ENCODE results near the gene LRRK1. TPM values are rescaled to one million over a fixed set of nuclear protein-coding genes. Genes with fewer than 3 reads are reported as not detected.

The LRRK1 gene
- total RNA-seq, 2 experiments from 2014 or later: 0.40 to 0.45 TPM

DNA sequence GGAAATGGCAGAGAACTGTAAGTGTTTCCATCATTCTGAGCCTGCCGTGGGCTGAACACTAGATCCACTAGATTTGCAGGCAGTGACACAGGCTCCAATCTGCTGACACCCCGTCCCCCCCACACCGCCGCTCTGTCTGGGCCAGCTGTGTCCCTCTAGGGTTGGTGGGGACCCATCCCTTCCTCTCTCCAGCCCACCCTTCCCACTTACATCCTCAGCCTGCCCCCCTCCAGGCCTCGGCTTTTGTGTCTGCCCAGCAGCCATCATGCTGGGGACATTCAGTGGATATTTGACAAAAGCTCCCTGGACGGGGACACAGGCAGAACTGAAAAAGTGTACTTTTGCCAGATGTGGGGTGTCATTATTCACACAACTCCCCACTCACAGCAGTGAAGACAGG, 10.7 kb upstream of the LRRK1 start:
- H3K27me3 Mint-ChIP-seq: peaks cover 22% of the 10 kb centered on the region
- DNase-seq: no peak
- no peaks in the 10 kb centered on the region for H3K9me3 Mint-ChIP-seq
- ChIA-PET POLR2A (no interaction called here), CTCF (interaction anchor here (1.2 kb wide), 1 partner anchor 10 kb away, joined by 4 read pairs; no protein-coding TSS in a partner anchor)
- no peaks in the 10 kb centered on the region for H3K4me1 Mint-ChIP-seq
- H3K4me3 Mint-ChIP-seq: no peak overlapping the region
- no peaks in the 10 kb centered on the region for H3K36me3 Mint-ChIP-seq (ENCODE audit: low read depth)
- H3K27ac Mint-ChIP-seq: no peak overlapping the region

DNA sequence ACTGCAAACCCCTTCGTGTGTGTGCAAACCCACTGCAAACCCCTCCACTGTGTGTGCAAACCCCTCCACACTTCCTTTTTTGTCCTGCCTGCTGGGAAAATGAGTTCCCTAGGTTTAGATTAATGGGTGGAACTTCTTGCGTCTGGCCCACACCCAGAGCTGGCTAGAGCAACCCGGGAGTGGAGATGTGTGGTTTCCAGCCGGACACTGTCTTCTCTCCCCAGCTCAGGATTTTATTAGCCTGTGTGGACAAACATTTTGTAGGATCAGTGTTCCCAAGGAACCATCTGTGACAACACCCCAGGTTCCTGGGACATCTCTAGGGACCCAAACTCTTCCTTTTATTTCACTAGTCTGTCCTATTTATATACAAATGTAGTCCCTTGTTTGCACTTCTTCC, 9.6 kb upstream of the LRRK1 start:
- H3K4me1 Mint-ChIP-seq: no peaks in the 10 kb centered on the region
- POLR2A ChIA-PET: no interaction called here
- H3K9me3 Mint-ChIP-seq: no peaks in the 10 kb centered on the region
- no peak overlapping the region for H3K27ac Mint-ChIP-seq
- peaks cover 25% of the 10 kb centered on the region for H3K27me3 Mint-ChIP-seq
- no peaks in the 10 kb centered on the region for H3K36me3 Mint-ChIP-seq (ENCODE audit: low read depth)
- no peak overlapping the region for H3K4me3 Mint-ChIP-seq
- CTCF ChIA-PET: interaction anchor here (0.5 kb wide), 1 partner anchor 439 kb away, joined by 3 read pairs; no protein-coding TSS in a partner anchor
- DNase-seq: no peak

DNA sequence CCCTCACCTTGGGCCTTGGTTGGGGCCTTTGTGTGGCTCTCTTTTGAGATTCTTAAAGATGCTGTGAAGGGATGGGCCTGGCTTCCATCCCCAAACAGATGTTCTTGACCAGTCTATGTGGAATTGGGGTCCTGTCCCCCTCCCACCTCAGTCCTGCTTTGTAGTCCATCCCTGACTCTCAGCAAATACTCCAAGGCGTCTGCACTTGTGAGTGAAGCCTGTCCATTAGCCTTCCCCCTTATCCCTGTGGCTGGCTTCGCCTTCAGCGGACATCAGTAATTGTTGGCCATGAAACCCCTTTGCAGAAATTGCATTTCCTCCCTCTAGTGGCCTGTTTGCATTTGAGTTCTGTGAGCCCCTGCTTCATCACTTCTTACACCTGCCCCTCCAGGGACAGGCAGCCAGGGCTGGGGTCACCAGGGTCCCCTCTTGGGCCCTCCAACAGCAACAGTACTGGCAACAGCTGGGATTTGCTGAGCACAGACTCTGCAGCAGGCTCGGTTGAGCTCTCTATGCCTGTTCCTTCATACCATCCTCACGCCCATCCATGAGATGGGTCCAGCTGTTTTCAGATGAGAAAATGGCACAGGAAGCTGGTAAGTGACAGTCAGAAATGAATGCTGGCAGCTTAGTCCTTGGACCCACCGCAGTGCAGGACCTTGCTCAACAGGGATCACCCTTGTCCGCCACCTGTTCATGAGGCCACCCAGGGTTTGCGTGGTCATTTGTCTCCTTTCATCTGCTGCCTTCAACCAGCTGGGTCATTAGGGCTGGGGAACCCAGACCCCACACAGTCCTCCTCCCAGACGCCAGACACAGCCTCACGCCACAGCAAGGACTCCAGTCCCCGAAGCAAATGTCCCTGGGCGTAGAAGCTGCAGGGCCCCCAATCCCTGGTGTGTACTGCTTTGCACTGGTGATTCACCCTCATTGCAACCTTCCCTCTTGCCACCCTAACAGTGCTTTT, 8.9 kb upstream of the LRRK1 start:
- H3K4me1 Mint-ChIP-seq: no peaks in the 10 kb centered on the region
- peaks cover 26% of the 10 kb centered on the region for H3K27me3 Mint-ChIP-seq
- no peaks in the 10 kb centered on the region for H3K9me3 Mint-ChIP-seq
- H3K4me3 Mint-ChIP-seq: no peak overlapping the region
- no peak for DNase-seq
- H3K27ac Mint-ChIP-seq: no peak overlapping the region
- POLR2A ChIA-PET: no interaction called here
- no peaks in the 10 kb centered on the region for H3K36me3 Mint-ChIP-seq (ENCODE audit: low read depth)
- CTCF ChIA-PET: interaction anchor here (0.5 to 1.7 kb wide), 4 partner anchors 17 to 439 kb away, joined by 3 to 5 read pairs (median 4); no protein-coding TSS in a partner anchor

DNA sequence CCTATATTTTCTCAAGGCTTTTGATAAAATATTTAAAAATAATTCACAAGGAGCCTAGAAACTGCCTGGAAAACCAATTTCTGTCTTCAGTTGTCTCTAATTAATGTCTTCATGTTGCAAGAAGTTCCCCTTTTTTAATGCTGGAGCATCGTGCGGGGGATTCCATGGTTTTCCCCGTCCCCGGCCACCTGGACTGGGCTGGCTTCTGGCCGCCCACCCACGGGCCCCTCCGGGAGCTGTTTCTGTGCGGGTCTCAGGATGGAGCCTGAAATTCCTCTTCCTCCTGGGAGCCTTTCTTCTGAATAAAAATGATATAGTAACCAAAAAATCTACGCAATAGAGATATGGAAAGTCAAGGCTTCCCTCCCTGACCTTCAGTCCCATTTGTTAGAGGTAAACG, 8.1 kb upstream of the LRRK1 start:
- no peaks in the 10 kb centered on the region for H3K36me3 Mint-ChIP-seq (ENCODE audit: low read depth)
- H3K27ac Mint-ChIP-seq: no peak overlapping the region
- POLR2A ChIA-PET: no interaction called here
- no peak overlapping the region for H3K4me3 Mint-ChIP-seq
- CTCF ChIA-PET: interaction anchor here (1.7 kb wide), 1 partner anchor 17 kb away, joined by 3 read pairs; no protein-coding TSS in a partner anchor
- H3K4me1 Mint-ChIP-seq: no peaks in the 10 kb centered on the region
- no peaks in the 10 kb centered on the region for H3K9me3 Mint-ChIP-seq
- H3K27me3 Mint-ChIP-seq: peaks cover 31% of the 10 kb centered on the region
- no peak for DNase-seq

DNA sequence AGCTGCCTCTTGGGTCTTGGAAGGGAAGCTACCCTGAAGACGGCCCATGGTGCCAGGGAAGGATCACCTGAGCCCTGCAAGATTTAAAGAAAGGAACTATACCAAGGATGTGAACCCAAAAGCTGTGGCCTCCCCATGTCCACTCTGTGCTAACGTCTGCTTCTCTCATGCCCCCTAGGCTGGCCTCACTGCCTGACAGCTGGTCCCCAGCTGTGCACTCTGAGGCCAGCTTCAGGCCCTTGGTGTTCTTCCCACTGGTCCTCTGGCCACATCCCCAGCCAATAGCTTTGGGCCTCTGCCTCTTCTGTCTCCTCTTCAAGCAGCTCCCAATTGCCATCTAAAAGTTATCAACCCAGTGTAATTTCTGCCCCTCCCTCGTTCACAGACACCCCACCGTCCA, 5.2 kb upstream of the LRRK1 start:
- peaks cover 6% of the 10 kb centered on the region for H3K4me1 Mint-ChIP-seq
- no peaks in the 10 kb centered on the region for H3K36me3 Mint-ChIP-seq (ENCODE audit: low read depth)
- CTCF ChIA-PET: interaction anchor here (0.6 kb wide), 1 partner anchor 669 kb away, joined by 3 read pairs; no protein-coding TSS in a partner anchor
- DNase-seq: no peak
- POLR2A ChIA-PET: no interaction called here
- no peak overlapping the region for H3K27ac Mint-ChIP-seq
- no peaks in the 10 kb centered on the region for H3K9me3 Mint-ChIP-seq
- H3K27me3 Mint-ChIP-seq: peaks cover 48% of the 10 kb centered on the region
- H3K4me3 Mint-ChIP-seq: no peak overlapping the region

DNA sequence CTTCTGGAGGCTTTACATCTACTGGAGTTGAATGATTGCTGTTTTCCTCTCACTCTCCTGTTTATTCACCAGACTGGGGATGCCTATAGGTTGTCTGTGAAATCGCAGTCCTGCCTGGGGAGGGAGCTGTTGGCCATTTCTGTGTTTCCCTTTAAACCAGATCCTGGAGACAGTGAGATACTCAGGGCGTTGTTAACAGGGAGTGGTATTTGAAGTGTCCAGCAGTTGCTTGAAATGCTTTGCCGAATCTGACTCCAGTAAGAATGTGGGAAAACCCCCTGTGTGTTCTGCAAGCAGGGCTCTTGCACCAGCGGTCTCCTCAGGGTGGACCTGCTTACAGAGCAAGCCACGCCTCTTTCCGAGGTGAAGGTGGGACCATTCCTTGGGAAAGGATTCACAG, 4.3 kb upstream of the LRRK1 start:
- peaks cover 49% of the 10 kb centered on the region for H3K27me3 Mint-ChIP-seq

DNA sequence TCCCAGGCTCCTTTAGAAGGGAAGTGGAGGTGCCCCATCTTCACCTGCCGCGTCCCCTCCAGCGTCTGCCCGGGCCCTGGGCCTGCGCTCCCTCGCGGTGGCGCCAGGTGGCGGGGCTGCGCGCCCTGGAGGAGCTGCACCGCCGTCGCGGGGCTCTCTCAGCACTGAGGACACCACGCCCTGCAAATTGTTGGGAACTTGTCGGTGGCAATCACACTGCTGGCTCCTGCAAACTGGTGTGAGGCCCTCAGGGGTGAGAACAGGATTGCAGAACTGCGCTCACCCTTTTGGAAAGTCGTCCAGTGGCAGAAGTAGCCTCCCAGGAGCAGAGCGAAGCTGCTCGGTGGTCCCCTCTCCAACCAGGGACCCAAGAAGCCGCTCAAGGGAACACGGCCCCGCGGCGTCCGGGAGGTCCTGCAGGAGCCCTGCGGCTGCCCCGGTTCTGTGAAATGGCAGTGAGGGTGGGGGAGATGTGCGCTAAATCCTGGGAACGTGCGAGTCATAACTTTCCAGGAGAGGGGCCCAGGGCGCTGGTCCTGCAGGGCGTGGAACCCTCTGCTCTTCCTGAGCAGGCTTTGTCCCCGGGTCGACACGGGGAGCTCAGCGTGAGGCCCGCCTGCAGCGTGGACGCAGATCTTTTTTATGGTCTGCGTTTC, 995 bp upstream of the LRRK1 start:
- Mint-ChIP-seq H3K27ac (no peak overlapping the region), H3K4me3 (peak overlapping the region; percentile 50), H3K36me3 (ENCODE audit: low read depth) (no peaks in the 10 kb centered on the region), H3K27me3 (peaks cover 69% of the 10 kb centered on the region), H3K4me1 (peaks cover 18% of the 10 kb centered on the region), H3K9me3 (no peaks in the 10 kb centered on the region)
- ChIA-PET POLR2A (no interaction called here), CTCF (interaction anchor here (0.6 to 3.0 kb wide), 20 partner anchors 10 to 572 kb away, joined by 3 to 39 read pairs (median 3); no protein-coding TSS in a partner anchor)
- DNase-seq: peak; percentile 65

More for the DNA sequence above, 4.3 kb upstream of the LRRK1 start:
- peaks cover 6% of the 10 kb centered on the region for H3K4me1 Mint-ChIP-seq
- H3K9me3 Mint-ChIP-seq: no peaks in the 10 kb centered on the region
- ChIA-PET CTCF (interaction anchor here (0.9 to 1.2 kb wide), 3 partner anchors 9 to 565 kb away, joined by 3 read pairs; no protein-coding TSS in a partner anchor), POLR2A (no interaction called here)
- no peak overlapping the region for H3K27ac Mint-ChIP-seq
- H3K4me3 Mint-ChIP-seq: no peak overlapping the region
- no peak for DNase-seq
- H3K36me3 Mint-ChIP-seq (ENCODE audit: low read depth): no peaks in the 10 kb centered on the region

DNA sequence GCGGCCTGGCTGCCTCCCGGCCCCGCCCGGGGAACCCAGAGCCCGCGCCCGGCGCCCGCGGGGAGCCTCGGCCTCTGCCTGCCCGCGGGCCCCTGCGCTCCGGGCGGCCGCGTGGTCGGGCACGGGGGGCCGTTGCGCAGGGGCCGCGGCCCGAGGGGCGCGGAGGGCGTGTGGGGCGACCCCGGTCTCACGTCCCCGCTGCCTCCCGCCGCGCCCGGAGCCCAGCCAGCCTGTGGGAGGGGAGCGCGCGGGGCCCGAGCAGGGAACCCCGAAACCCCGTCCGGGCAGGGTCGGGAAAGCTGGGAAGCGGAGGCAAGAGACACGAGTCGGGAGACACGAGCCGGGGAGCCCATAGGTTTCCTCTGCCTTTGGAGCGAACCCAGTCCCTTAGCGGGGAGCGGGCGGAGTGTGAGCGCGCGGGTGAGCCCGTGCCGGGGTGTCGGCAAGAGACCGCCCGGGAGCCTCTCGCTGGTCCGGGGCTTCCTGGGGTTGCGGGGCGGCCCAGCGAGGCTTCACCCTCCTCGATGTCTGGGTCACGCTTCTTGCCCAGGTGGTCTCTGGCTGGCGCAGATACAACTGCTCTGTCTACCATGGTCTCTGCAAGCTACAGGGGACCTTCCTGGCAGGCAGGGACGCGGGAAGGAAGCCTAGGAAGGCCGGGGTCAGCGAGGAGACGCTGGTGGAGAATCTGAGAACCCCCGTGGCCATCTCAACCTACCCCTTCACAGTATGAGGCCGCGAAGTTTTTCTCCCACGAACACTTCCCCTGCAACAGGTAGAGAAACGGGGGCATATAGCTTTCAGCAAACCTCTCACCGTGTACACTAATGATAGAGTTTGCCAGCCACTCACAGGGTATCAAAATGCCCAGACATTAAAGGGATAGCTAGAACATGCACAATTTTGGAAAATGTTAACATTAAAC, 586 bp downstream of the LRRK1 start:
- Mint-ChIP-seq H3K9me3 (no peaks in the 10 kb centered on the region), H3K4me1 (peaks cover 18% of the 10 kb centered on the region), H3K36me3 (ENCODE audit: low read depth) (no peaks in the 10 kb centered on the region), H3K27me3 (peaks cover 67% of the 10 kb centered on the region), H3K27ac (no peak overlapping the region), H3K4me3 (peak overlapping the region; percentile 58)
- ChIA-PET CTCF (interaction anchor here (1.4 kb wide), 1 partner anchor 24 kb away, joined by 3 read pairs; no protein-coding TSS in a partner anchor), POLR2A (no interaction called here)
- no peak for DNase-seq

DNA sequence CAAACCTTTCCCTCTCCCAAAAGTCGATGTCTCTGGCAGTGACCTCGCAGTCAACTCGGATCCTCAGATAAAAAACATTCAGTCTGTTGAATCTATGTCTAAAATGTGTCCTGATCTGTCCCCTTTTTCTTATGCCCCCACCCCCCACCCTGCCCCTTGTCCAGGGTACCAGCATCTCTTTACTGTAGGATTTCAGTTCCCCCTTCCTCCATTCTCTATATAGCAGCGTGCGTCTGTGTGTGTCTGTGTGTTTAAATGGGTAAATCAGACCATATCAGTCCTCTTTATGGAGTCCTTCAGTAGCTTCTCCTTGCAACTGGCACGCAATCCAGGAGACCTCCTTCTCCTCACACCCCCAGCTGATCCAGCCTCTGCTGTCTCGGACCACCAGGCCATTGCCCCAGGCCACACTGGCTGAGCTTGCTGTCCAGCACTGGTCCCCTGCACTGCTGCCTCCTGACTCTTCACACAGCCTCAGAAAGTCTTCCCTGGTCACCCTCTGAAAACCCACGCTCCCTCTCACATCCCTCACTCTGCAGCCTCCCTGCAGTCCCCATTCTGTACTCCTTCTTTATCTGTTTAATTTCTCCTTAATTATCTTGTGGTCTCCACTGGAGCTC, 1.5 kb downstream of the LRRK1 start:
- POLR2A ChIA-PET: no interaction called here
- no peak overlapping the region for H3K27ac Mint-ChIP-seq
- H3K36me3 Mint-ChIP-seq (ENCODE audit: low read depth): no peaks in the 10 kb centered on the region
- DNase-seq: no peak
- peak overlapping the region; percentile 58 for H3K4me3 Mint-ChIP-seq
- H3K27me3 Mint-ChIP-seq: peaks cover 62% of the 10 kb centered on the region
- H3K9me3 Mint-ChIP-seq: no peaks in the 10 kb centered on the region
- CTCF ChIA-PET: interaction anchor here (1.4 kb wide), 2 partner anchors 24 to 87 kb away, joined by 3 read pairs; no protein-coding TSS in a partner anchor
- H3K4me1 Mint-ChIP-seq: peaks cover 18% of the 10 kb centered on the region

DNA sequence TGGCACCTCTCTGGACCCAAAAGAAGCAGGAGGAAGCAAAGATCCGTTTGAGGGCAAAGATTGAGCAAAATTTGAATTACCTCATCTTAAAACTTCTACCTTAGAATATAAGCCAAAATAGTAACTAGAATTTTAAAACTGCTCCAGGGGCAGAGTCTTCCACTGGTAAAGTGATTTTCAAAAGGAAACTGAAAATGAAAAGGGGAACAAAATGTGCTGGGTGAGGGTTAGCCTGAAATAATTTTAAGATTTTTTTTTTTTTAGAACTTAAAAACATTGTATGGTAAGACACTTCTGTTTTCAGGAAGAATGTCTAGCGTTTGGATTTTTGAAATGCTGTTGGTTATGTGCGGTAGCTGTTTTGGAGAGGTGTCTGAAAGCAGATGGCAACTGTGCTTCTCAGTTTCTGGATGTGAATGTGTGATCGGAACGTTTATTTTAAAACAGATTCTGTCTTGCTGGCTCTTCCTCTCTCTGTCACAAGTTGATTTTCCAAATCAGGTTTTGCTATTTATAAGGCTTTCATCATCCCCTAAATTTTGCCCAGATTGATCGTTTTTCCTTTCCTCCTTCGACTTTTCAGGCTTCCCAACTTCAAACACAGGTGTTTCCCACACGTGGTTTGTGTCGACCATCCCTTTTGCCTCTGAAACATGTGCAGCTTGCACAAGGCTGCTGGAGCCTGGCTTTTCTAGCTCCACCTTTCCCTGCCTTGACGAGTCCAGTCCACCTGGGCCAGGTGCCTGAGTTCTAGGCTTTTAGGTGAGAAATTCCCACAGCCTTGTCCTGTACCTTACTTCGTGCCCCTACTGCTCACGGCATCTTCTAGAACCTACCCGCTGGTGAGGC, 3.3 kb downstream of the LRRK1 start:
- DNase-seq: no peak
- ChIA-PET POLR2A (no interaction called here), CTCF (no interaction called here)
- Mint-ChIP-seq H3K4me1 (peaks cover 18% of the 10 kb centered on the region), H3K4me3 (peak overlapping the region; percentile 12), H3K27me3 (peaks cover 49% of the 10 kb centered on the region), H3K36me3 (ENCODE audit: low read depth) (no peaks in the 10 kb centered on the region), H3K27ac (no peak overlapping the region), H3K9me3 (no peaks in the 10 kb centered on the region)

DNA sequence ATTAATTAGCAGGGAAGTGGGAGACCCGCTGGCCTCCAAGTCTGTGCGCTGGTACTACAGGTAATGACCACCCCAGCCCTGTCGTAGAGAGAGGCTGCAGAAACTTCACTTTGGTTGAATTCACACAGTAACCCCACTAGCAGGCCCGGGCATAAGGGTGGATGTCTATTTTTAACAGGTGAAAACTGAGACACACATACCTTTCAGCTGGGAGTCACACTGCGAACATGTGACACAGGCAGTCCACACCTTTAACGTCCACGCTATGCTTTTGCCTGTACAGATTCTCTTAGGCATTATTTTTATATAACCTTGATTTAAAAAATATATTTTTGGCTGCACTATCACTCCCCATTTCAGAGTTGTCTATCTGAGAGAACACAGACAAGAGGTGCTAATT, 3.9 kb downstream of the LRRK1 start:
- DNase-seq: no peak
- H3K27me3 Mint-ChIP-seq: peaks cover 46% of the 10 kb centered on the region
- ChIA-PET POLR2A (no interaction called here), CTCF (interaction anchor here (0.8 kb wide), 1 partner anchor 85 kb away, joined by 3 read pairs; no protein-coding TSS in a partner anchor)
- H3K36me3 Mint-ChIP-seq (ENCODE audit: low read depth): no peaks in the 10 kb centered on the region
- no peaks in the 10 kb centered on the region for H3K9me3 Mint-ChIP-seq
- H3K4me1 Mint-ChIP-seq: peaks cover 18% of the 10 kb centered on the region
- no peak overlapping the region for H3K27ac Mint-ChIP-seq
- no peak overlapping the region for H3K4me3 Mint-ChIP-seq
